ENCODE measurements around the gene KIF5C.

DNA sequence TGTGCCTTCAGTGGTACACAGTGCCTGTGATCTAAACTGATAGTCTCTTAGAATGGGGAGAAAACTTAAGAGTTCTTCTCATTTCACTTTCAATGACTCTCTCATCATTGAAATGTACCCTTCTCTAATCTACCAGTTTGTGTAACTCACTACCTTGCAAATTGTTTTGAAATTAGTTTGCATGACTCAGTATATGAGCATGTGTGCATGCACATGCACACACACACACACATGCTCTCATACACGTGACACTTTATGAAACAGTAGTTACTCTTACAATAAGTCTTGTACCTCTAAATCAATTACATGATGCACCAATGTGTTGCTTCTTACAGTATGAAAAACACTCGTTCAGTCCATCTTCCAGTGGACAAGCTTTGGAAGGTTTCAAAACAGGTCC, 174.1 kb downstream of the KIF5C start:
- TF ChIP-seq, protein P1, sequence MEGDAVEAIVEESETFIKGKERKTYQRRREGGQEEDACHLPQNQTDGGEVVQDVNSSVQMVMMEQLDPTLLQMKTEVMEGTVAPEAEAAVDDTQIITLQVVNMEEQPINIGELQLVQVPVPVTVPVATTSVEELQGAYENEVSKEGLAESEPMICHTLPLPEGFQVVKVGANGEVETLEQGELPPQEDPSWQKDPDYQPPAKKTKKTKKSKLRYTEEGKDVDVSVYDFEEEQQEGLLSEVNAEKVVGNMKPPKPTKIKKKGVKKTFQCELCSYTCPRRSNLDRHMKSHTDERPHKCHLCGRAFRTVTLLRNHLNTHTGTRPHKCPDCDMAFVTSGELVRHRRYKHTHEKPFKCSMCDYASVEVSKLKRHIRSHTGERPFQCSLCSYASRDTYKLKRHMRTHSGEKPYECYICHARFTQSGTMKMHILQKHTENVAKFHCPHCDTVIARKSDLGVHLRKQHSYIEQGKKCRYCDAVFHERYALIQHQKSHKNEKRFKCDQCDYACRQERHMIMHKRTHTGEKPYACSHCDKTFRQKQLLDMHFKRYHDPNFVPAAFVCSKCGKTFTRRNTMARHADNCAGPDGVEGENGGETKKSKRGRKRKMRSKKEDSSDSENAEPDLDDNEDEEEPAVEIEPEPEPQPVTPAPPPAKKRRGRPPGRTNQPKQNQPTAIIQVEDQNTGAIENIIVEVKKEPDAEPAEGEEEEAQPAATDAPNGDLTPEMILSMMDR (tag by site-specific recombination; IDR thresholded peaks at IDR 0.05), result no peak
- TF ChIP-seq, protein P2, sequence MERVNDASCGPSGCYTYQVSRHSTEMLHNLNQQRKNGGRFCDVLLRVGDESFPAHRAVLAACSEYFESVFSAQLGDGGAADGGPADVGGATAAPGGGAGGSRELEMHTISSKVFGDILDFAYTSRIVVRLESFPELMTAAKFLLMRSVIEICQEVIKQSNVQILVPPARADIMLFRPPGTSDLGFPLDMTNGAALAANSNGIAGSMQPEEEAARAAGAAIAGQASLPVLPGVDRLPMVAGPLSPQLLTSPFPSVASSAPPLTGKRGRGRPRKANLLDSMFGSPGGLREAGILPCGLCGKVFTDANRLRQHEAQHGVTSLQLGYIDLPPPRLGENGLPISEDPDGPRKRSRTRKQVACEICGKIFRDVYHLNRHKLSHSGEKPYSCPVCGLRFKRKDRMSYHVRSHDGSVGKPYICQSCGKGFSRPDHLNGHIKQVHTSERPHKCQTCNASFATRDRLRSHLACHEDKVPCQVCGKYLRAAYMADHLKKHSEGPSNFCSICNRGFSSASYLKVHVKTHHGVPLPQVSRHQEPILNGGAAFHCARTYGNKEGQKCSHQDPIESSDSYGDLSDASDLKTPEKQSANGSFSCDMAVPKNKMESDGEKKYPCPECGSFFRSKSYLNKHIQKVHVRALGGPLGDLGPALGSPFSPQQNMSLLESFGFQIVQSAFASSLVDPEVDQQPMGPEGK (tag by site-specific recombination; IDR thresholded peaks at IDR 0.05), result no peak
- TF ChIP-seq ZNF404 (tag by site-specific recombination; IDR thresholded peaks at IDR 0.05), result no peak
- TF ChIP-seq ZNF660 (tag by site-specific recombination; IDR thresholded peaks at IDR 0.05), result no peak
- no peak for TF ChIP-seq ZBTB21 (tag by site-specific recombination; IDR thresholded peaks at IDR 0.05)
- TF ChIP-seq ZNF274 (IDR thresholded peaks at IDR 0.05; ENCODE audit: low read length), result no peak
- no peak for TF ChIP-seq ZNF274 (tag by site-specific recombination; IDR thresholded peaks at IDR 0.05; ENCODE audit: borderline replicate concordance)
